WTC11 (cell line): ENCODE measurements around the gene GRXCR2.

ENCODE experiments used
- CBFB ChIP-seq: sonication (generic); formaldehyde crosslinking; IDR thresholded peaks from 2 replicates; pipeline ENCODE4 v1.8.1; 2022; ENCODE audit warnings: mild to moderate bottlenecking, low read depth, missing genetic modification reagents
- CREB1 ChIP-seq: sonication (generic); formaldehyde crosslinking; IDR thresholded peaks from 2 replicates; pipeline ENCODE4 v1.8.0; 2023; ENCODE audit warnings: mild to moderate bottlenecking, missing genetic modification reagents
- E2F1 ChIP-seq: sonication (generic); formaldehyde crosslinking; IDR thresholded peaks from 2 replicates; pipeline ENCODE4 v1.8.0; 2022; ENCODE audit warnings: mild to moderate bottlenecking, missing genetic modification reagents
- ESRRA ChIP-seq: sonication (generic); formaldehyde crosslinking; IDR thresholded peaks from 2 replicates; pipeline ENCODE4 v1.8.1; 2022; ENCODE audit warnings: mild to moderate bottlenecking, missing genetic modification reagents, borderline replicate concordance
- ETV6 ChIP-seq: sonication (generic); formaldehyde crosslinking; IDR thresholded peaks from 2 replicates; pipeline ENCODE4 v1.8.1; 2022; ENCODE audit warnings: mild to moderate bottlenecking, missing genetic modification reagents
- IRF2 ChIP-seq: sonication (generic); formaldehyde crosslinking; IDR thresholded peaks from 2 replicates; pipeline ENCODE4 v1.8.0; 2022; ENCODE audit warnings: low read depth, missing genetic modification reagents, borderline replicate concordance
- JUN ChIP-seq: sonication (generic); formaldehyde crosslinking; IDR thresholded peaks from 2 replicates; pipeline ENCODE4 v1.8.0; 2023; ENCODE audit warnings: mild to moderate bottlenecking, missing genetic modification reagents
- NR3C1 ChIP-seq: sonication (generic); formaldehyde crosslinking; conservative IDR thresholded peaks from 2 replicates; pipeline ENCODE4 v1.8.1; 2023; ENCODE audit warnings: low read depth, mild to moderate bottlenecking, missing genetic modification reagents
- SP1 ChIP-seq: sonication (generic); formaldehyde crosslinking; conservative IDR thresholded peaks from 2 replicates; pipeline ENCODE4 v1.8.1; 2022; ENCODE audit warnings: missing genetic modification reagents
- ZMAT4 ChIP-seq: fragments of 250-450 bp; sonication (Bioruptor Pico); IDR thresholded peaks from 2 replicates; pipeline ENCODE4 v1.9.0; 2021; ENCODE audit warnings: mild to moderate bottlenecking
- TF ChIP-seq, protein P1 (sequence below): fragments of 250-450 bp; sonication (Bioruptor Pico); IDR thresholded peaks from 2 replicates; pipeline ENCODE4 v1.9.0; 2021; ENCODE audit warnings: moderate library complexity, mild to moderate bottlenecking, inconsistent platforms, borderline replicate concordance
- TF ChIP-seq, protein P2 (sequence below): sonication (generic); formaldehyde crosslinking; IDR thresholded peaks from 2 replicates; pipeline ENCODE4 v1.8.1; 2022; ENCODE audit warnings: low read depth, mild to moderate bottlenecking, moderate library complexity, missing genetic modification reagents, borderline replicate concordance
- TF ChIP-seq, protein P3 (sequence below): fragments of 200-600 bp; IDR thresholded peaks from 2 replicates; pipeline ENCODE4 v1.8.0; 2022; ENCODE audit warnings: antibody characterized with exemption

DNA sequence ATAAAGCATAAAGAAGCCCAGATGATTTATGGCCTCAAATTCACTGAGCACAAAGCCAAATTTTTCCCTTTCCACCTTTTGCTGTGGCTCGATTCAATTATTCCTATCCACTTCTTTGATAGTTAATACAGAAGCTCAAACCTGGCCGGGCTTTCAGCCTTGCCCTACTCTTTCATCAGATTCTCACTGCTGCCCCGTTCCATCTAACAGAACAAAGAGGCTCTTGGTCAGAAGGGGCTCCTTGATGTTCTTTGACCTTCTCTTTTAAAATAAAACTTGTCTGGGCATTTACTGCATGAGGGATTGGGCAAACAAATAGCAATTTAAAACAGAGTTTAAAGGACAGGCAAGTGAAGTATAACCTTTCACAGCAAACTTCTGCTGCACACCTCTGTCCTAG is 9.8 kb downstream of the GRXCR2 start:
- TF ChIP-seq, protein P1, sequence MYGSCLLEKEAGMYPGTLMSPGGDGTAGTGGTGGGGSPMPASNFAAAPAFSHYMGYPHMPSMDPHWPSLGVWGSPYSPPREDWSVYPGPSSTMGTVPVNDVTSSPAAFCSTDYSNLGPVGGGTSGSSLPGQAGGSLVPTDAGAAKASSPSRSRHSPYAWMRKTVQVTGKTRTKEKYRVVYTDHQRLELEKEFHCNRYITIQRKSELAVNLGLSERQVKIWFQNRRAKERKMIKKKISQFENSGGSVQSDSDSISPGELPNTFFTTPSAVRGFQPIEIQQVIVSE (CRISPR knock-in tag): no peak
- TF ChIP-seq ESRRA (CRISPR knock-in tag) (no peak), ETV6 (CRISPR knock-in tag) (no peak), SP1 (no peak), E2F1 (CRISPR knock-in tag) (no peak), JUN (CRISPR knock-in tag) (no peak), CBFB (CRISPR knock-in tag) (no peak), NR3C1 (CRISPR knock-in tag) (no peak), IRF2 (CRISPR knock-in tag) (no peak), CREB1 (CRISPR knock-in tag) (no peak), ZMAT4 (CRISPR knock-in tag) (no peak)
- TF ChIP-seq, protein P2, sequence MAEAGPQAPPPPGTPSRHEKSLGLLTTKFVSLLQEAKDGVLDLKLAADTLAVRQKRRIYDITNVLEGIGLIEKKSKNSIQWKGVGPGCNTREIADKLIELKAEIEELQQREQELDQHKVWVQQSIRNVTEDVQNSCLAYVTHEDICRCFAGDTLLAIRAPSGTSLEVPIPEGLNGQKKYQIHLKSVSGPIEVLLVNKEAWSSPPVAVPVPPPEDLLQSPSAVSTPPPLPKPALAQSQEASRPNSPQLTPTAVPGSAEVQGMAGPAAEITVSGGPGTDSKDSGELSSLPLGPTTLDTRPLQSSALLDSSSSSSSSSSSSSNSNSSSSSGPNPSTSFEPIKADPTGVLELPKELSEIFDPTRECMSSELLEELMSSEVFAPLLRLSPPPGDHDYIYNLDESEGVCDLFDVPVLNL (CRISPR knock-in tag): no peak
- TF ChIP-seq, protein P3, sequence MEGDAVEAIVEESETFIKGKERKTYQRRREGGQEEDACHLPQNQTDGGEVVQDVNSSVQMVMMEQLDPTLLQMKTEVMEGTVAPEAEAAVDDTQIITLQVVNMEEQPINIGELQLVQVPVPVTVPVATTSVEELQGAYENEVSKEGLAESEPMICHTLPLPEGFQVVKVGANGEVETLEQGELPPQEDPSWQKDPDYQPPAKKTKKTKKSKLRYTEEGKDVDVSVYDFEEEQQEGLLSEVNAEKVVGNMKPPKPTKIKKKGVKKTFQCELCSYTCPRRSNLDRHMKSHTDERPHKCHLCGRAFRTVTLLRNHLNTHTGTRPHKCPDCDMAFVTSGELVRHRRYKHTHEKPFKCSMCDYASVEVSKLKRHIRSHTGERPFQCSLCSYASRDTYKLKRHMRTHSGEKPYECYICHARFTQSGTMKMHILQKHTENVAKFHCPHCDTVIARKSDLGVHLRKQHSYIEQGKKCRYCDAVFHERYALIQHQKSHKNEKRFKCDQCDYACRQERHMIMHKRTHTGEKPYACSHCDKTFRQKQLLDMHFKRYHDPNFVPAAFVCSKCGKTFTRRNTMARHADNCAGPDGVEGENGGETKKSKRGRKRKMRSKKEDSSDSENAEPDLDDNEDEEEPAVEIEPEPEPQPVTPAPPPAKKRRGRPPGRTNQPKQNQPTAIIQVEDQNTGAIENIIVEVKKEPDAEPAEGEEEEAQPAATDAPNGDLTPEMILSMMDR: no peak
